Activated effector memory CD4-positive, alpha-beta T cell treated with anti-CD3 and anti-CD28 coated beads, Interleukin-2, amount 50 U/mL, for 16 hours (primary cell): Measurements from ENCODE around the gene ZNF84.

Experiments
- DNase-seq: peaks from one replicate; pipeline ENCODE4 v3.0.0-alpha.2; 2020

ZNF84 gene

DNA sequence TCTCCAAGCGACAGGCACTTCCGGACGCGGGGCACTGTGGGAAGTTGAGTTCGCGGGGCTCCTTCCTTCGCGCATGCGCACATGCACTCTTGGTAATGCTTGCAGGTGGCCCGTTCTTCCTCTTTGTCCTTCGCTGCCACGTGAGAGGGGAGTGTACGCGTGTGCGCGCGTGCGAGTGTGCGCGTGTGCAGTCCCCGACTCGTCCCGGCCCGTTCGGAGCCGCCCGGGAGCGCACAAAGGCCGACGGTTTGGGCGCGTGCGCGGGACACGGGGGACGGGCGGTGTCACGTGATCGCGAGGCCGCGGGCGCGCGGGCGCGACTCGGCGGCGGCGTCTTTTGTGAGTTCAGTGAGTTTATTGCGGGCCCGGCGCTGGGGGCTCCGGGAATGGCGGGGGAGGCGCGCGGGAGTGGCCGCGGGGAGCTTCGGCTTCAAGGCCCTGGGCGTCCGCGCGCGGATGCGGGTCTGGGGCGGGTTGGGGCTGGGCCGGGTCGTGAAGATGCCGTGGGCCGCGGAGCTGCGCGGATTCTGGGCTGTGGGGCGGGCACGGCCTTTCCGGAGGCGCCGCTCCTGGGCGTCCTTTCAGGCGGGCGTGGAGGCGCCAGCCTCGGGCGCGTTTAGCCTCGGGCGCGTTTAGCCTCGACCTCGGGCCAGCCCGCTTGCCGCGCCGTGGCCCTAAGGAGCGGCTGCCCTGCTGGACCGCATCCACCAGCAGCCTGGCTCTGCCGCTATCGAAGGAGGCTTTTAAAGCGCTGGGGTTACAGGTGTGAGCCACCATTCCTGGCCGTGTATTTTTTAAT is at the start of gene ZNF84:
Gene ZNF84, plus strand, starts transcription at position 303 of the 799 bp plus-strand sequence. CDS start 3,959 bp downstream, outside the sequence.
- peak; percentile 99 for DNase-seq

DNA sequence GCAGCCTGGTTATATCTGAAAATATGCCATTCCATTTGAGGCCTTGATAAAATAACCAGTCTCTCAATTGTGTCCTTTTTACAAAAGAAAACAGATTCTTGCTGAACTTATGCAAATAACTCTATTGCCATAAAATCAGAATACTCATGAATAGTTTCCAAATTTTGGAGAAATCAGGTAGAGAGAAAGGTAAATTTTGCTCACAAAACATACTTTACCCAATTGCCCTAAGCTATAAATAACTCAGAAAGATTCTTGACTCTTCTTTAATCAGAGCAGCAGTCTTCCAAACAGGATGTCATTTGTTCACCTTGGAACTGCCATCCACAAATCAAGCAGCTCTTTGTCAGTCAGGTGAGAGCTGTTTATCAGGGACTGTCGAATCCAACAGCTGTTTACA is 38.6 kb upstream of the ZNF84 start:
- DNase-seq: no peak

DNA sequence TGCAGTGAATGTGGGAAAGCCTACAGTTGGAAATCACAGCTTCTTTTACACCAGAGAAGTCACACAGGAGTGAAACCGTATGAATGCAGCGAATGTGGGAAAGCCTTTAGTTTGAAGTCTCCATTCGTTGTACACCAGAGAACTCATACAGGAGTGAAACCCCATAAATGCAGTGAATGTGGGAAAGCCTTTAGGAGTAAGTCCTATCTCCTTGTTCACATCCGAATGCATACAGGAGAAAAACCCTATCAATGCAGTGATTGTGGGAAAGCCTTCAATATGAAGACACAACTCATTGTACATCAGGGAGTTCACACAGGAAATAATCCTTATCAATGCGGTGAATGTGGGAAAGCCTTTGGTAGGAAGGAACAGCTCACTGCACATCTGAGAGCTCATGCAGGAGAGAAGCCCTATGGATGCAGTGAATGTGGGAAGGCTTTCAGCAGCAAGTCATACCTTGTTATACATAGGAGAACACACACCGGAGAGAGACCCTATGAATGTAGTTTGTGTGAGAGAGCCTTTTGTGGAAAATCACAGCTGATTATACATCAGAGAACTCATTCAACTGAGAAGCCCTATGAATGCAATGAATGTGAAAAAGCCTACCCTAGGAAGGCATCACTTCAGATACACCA is 26.5 kb upstream of the ZNF84 start:
- DNase-seq: no peak

DNA sequence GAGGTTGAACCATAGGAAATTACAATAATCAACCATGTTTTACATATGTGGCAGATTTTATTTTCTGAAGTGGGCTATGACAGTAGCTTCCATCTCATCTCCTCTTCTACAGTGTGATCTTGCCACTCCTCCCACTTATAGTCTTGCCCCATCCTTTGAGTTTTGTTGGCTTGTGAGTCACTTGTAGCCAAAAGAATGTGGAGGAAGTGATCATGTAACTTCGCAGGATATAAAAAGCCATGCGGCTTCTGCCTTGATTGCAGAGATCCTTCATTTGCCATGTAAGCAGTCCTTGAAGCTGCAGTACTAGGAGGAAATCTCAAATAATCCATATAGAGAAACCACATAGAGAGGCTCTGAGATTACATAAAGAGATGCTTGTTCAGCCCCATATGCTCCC is 13.7 kb upstream of the ZNF84 start:
- no peak for DNase-seq

DNA sequence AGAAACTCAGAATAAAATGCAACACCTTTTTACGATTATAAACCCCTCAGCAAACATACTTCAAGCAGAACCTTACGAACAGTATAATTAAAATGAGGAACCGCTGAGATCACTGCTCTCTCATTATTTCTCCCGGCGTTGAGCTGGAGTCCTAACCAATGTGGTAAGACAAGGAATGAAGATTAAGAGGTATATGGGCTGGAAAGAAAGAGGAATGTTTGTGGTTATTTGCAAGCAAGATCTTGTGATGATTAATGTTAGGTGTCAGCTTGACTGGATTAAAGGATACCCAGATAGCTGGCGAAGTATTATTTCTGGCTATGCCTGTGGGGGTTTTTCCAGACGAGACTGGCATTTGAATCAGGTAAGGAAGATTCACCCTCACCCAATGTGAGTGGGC is 10.3 kb upstream of the ZNF84 start:
- DNase-seq: no peak

DNA sequence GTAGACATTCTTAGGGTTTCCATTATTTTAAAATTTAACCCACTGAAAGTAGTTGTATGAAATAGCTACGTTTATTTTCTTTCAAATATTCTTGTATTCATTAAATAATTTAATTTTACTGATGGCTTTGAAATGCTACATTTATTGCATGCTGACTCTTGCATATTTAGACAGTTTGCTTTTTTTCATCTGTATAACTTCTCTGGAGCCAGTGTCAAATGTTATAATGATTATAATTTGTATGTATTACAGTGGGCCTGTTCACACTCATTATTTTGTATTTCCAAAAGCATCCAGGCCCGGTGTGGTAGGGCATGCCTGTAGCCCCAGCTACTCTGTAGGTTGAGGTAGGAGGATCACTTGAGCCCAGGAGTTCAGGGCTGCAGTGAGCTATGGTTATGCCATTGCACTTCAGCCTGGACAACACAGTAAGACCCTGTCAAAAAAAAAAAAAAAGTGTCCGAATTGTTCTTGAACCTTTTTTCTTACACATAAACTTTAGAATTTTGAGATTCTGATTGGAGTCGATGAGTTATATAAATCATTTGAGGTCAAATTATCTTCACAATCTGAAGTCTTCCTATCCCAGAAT is 905 bp downstream of the ZNF84 start:
- no peak for DNase-seq

DNA sequence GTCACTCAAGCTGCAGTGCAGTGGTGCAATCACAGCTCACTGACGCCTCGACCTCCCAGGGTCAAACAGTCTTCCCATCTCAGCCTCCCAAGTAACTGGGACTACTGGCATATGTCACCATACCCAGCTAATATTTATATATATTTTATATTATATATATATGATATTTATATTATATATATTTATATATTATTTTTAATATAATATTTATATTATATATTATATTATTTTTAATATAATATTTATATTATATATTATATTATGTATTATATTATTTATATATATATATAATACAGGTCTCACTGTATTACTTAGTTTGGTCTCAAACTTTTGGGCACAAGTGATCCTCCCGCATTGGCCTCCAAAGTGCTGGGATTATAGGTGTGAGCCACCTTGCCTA is 9.4 kb downstream of the ZNF84 start:
- no peak for DNase-seq

DNA sequence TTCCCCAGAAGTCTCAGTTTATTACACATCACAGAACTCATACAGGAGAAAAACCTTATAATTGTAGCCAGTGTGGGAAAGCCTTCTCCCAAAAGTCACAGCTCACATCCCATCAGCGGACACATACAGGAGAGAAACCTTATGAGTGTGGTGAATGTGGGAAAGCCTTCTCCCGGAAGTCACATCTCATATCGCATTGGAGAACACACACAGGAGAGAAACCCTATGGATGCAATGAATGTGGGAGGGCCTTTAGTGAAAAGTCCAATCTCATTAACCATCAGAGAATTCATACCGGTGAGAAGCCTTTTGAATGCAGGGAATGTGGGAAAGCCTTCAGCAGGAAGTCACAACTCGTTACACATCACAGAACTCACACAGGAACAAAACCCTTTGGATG is 20.1 kb downstream of the ZNF84 start:
- DNase-seq: no peak

DNA sequence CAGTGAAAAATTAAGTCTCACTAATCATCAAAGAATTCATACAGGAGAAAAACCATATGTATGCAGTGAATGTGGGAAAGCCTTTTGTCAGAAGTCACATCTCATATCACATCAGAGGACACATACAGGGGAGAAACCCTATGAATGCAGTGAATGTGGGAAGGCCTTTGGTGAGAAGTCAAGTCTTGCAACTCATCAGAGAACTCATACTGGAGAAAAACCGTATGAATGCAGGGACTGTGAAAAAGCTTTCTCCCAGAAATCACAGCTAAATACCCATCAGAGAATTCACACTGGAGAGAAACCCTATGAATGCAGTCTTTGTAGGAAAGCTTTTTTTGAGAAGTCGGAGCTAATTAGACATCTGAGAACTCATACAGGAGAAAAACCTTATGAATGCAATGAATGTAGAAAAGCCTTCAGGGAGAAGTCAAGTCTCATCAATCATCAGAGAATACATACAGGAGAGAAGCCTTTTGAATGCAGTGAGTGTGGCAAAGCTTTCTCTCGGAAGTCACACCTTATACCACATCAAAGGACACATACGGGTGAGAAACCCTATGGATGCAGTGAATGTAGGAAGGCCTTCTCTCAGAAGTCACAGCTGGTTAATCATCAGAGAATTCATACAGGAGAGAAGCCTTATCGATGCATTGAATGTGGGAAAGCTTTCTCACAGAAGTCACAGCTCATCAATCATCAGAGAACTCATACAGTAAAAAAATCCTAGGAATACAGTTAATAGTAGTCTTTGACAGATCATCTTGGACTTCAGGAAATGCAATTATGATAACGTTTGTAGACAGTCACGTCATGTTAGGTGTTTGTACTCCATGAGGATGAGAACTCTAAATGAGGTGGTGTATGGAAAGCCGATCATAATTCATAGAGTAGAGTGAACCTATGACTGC is 21.1 kb downstream of the ZNF84 start:
- no peak for DNase-seq

DNA sequence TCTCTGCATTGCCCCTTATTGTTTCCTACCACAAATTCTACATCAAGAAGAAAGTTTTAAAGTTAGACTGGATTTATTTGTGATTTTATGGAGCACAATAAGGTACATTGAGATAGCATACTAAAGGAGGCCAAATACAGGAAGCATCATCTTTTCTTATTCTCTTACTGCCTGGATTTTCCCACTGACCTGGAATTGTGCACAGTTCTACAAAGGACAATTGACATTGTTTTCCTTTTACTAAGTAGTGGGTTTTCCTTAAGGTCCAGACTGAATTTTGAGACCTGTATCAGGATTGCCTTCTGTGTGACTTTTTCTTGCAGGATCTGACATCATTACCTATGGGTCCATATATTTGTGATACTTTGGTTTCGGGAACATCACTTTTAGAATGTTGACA is 24.6 kb downstream of the ZNF84 start:
- DNase-seq: no peak

DNA sequence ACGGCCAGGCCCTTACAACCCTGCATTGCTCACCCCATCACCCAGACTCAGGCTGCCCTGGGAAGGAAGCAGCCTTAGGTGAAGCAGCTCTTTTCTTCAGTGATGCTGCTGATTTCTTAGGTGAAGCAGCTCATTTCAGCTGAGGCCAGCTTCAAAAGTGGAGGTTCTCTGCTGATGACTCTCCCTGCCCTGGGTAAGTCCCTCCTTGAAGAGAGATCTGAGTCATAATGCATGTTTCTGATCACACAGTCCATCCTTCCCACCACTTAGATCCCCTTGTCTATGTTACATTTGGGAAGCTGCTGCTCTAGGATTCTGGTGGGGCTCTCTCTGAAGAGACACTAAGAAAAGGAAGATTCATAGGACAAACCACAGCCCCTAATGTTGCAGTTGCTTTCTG is 26.2 kb downstream of the ZNF84 start:
- no peak for DNase-seq

DNA sequence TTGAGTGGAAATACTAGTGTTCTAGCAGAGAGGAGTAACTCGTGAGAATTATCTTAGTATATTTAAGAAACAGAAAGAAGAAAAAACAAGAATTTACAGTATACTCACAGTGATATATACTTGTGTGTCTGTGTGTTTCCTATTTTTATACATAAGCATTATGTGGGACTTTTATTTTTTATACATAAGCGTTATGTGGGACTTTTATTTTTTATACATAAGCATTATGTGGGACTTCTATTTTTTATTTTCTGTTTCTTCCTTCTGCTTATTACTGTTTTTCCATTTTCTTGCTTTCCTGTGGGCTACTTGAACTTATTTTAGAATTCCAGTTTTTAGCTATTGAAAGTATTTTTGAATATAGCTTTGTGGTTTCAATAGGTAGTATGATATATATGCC is 36.5 kb downstream of the ZNF84 start:
- no peak for DNase-seq

DNA sequence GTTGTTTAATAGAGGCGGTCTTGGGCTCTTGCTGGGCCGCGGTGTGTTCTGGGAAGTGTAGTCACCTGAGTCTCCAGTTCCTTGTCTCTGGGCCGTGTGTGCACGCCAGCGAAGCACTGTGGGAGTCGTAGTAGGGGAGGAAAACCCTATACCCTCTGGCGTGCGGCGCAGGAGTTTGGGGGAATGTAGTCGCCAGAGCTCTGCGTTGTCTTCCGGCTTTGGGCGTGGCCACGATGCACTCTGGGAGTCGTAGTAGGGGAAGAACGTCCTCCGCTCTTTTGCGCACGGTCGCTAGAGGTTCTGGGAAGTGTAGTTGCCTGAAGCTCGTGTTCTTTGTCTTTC is 42.7 kb downstream of the ZNF84 start:
- peak; percentile 99 for DNase-seq

DNA sequence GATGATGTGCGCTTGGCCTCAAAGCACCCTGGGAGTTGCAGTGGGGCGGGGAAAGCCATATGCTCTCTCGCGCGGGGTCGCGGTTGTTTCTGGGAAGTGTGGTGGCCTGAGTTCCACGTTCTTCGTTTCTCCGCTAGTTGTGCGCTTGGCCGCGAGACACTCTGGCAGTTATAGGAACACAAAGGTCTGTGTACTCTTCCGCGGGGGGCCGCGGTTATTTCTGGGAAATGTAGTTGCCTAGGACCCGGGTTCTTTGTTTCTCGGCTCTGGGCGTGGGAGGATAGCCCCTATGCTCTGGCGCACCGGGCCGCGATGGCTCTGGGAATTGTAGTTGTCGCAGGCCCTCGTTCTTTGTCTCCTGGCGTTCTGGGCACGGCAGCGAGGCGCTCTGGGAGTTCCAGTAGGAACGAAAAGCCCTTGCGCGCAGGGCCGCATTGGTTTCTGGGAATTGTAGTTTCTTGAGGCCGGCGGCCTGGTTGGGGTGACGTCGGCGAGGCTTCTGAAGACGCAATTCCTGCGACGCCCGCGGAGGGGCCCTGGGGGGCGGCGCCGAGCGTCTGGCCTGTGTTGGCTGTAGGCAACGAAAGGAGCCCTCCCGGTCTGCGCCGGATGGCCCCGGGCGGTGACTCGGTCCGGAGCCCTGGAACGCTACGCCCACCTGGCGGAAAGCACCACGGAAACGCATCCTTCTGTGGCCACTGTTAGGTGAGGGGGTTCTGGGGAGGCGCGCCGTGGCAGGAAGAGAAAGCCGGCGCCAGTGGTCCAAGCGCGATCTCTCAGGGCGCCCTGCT is 43.3 kb downstream of the ZNF84 start, which contains the start of gene ZNF140:
Gene ZNF140, plus strand, starts transcription at position 556 of the 791 bp plus-strand sequence. CDS start 398 bp downstream, outside the sequence.
- peak; percentile 98 for DNase-seq

DNA sequence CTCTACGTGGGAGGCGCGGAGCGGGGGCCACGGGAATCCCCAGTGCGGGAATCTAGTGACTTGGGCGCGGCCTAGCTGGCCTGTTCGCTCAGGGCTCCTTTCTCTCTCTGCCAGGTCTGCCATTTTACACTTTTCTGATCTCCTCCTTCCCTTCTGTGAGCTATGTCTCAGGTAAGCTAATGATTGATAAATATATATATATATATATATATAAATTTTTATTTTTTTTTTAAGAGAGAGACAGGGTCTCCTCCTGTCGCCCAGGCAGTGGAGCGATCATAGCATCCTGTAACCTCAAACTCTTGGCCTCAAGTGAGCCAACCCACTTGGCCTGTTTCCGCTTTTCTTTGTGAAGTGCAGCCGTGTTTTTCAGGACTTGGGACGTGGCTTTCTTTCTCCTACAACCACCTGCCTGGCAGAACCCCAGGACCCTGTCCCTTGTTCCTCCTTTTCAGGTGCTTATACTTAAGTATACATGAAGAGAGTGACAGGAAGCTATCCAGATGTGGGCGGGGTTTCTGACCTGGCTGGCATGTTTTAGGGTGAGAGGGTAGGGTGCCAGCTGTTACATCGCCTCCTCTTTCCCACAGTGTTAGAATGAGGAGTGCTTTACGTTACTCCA is 44.0 kb downstream of the ZNF84 start:
- peak; percentile 64 for DNase-seq

DNA sequence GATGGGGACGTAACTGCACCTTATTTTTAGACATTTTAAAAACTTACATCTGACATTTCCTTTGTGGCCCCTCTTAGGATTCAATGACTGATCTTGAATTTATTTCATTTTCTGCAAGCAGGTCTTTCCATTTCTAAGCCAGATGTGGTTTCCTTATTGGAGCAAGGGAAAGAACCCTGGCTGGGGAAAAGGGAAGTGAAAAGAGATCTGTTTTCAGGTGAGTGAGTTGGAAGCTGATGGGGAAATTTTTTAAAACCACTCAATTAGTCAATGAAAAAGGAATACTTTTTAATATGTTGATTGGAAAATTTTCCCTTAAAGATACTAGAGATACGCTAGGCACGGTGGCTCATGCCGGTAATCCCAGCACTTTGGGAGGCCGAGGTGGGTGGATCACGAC is 46.0 kb downstream of the ZNF84 start:
- no peak for DNase-seq

DNA sequence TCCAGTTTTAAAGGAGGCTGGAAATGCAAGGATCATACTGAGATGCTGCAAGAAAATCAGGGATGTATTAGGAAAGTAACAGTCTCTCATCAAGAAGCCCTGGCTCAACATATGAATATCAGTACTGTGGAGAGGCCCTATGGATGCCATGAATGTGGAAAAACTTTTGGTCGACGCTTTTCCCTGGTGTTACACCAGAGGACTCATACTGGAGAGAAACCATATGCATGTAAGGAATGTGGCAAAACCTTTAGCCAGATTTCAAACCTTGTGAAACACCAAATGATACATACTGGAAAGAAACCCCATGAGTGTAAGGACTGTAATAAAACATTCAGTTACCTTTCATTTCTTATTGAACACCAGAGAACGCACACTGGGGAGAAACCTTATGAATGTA is 68.3 kb downstream of the ZNF84 start:
- DNase-seq: no peak

DNA sequence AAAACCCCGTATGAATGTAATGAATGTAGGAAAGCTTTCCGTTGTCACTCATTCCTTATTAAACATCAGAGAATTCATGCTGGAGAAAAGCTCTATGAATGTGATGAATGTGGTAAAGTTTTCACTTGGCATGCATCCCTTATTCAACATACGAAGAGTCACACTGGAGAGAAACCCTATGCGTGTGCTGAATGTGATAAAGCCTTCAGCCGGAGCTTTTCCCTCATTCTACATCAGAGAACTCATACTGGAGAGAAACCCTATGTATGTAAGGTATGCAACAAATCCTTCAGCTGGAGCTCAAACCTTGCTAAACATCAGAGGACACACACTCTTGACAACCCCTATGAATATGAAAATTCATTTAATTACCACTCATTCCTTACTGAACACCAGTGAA is 68.9 kb downstream of the ZNF84 start:
- DNase-seq: no peak

DNA sequence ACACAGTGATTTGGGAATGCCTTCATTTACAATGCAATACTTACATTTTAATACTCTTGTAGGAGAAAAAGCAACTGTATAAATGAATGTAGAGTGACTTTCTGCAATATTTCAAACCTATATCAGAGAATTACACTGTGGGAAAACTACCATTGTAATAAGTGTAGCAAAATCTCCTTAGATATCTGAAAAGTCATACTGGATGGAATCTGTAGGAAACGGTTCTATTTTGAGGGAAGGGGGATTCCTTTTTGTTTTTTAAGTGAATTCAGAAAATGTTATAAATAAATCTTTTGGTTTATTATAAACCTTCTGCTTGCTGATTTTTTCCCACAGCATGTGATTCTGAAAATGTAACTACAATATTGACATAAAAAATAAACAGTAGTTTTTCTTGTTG is 69.8 kb downstream of the ZNF84 start:
- DNase-seq: no peak

DNA sequence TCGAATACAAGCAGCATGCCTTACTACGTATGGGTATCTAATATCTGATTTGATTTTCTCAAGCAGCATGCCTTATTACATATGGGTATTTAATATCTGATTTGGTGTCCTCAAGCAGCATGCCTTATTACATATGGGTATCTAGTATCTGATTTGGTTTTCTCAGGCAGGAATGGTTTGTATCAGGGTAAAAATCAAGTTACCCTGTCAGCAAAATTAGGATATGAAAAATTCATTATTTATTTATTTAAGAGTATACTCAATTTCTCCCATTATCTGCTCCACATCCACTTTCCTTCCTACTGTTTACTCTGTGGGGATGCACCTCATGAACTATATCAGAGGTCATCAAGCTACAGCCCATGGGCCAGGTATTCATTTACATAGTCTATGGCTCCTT is 70.8 kb downstream of the ZNF84 start:
- no peak for DNase-seq
